Natural killer cell treated with Interleukin-12 subunit alpha and Interleukin-12 subunit beta and Interleukin-15 and Interleukin-18, amount 100 ng/mL, for 72 hours (primary cell): ENCODE data around the gene TEC. TPM values are rescaled to one million over a fixed set of nuclear protein-coding genes. Genes with fewer than 3 reads are reported as not detected.
"Not testable (repeated sequence)": the region's sequence is repeated elsewhere in the genome, so short reads cannot be mapped to it uniquely, and the experiment has no call there.

ENCODE experiments used
- ATAC-seq, 2 donors: fragments of 150-1000 bp; cut with Tn5 transposase in 1 of 2; sonication (Bioruptor Pico), chemical (Tn5 transposase) in 1 of 2; 2 replicates each; pipeline ENCODE4 v1.10.0; 2021
- DNase-seq: peaks from one replicate; pipeline ENCODE4 v3.0.0; 2022; ENCODE audit warnings: low spot score
- H3K27ac Mint-ChIP-seq, 2 donors: 1 replicate in 1 of 2; 2 replicates in 1 of 2; pipeline ENCODE4 v1.8.0; 2022; ENCODE audit warnings: mixed read lengths in 2 of 2, mild to moderate bottlenecking in 1 of 2, moderate library complexity in 1 of 2
- H3K27me3 Mint-ChIP-seq, 2 donors: 1 replicate in 1 of 2; 2 replicates in 1 of 2; pipeline ENCODE4 v1.8.0; 2022; ENCODE audit warnings: mixed read lengths in 2 of 2
- H3K36me3 Mint-ChIP-seq: one replicate; pipeline ENCODE4 v1.8.0; 2022; ENCODE audit warnings: mixed read lengths
- H3K4me1 Mint-ChIP-seq, 2 donors: 1 replicate in 1 of 2; 2 replicates in 1 of 2; pipeline ENCODE4 v1.8.0; 2022; ENCODE audit warnings: low read depth in 2 of 2, mixed read lengths in 2 of 2, mild to moderate bottlenecking in 1 of 2
- H3K4me3 Mint-ChIP-seq: one replicate; pipeline ENCODE4 v1.8.0; 2022; ENCODE audit warnings: mixed read lengths
- H3K9me3 Mint-ChIP-seq: 2 replicates; pipeline ENCODE4 v1.8.0; 2022; ENCODE audit warnings: mixed read lengths
- total RNA-seq, 2 donors: library from RNA; stranded (reverse); gene quantifications; one replicate each; pipeline ENCODE4 v1.2.3, GENCODE V29; 2022

The TEC gene
- total RNA-seq, 2 donors from 2014 or later: 2.0 to 3.1 TPM

GRCh38 chr4:48290146-48290772, 20.6 kb upstream of the TEC start:
- H3K9me3 Mint-ChIP-seq: no peaks in the 10 kb centered on the region
- H3K4me1 Mint-ChIP-seq: peaks cover 0 to 3% of the 10 kb centered on the region in 2 donors
- no peak overlapping the region for H3K4me3 Mint-ChIP-seq
- no peak for DNase-seq
- no peak for ATAC-seq
- H3K27ac Mint-ChIP-seq: peak overlapping the region in 1 of 2 donors; percentile 56
- H3K36me3 Mint-ChIP-seq: no peaks in the 10 kb centered on the region
- peaks cover under 1 to 2% of the 10 kb centered on the region in 2 donors for H3K27me3 Mint-ChIP-seq

- H3K4me1 Mint-ChIP-seq, H3K9me3 Mint-ChIP-seq, H3K27ac Mint-ChIP-seq, DNase-seq, H3K4me3 Mint-ChIP-seq, ATAC-seq: not testable (repeated sequence)
- H3K27me3 Mint-ChIP-seq: peaks cover 19 to 37% of the 10 kb centered on the region in 2 donors
- peaks cover 17% of the 10 kb centered on the region for H3K36me3 Mint-ChIP-seq
Observed at GRCh38 chr4:48286060-48286459, 16.4 kb upstream of the TEC start.

DNA sequence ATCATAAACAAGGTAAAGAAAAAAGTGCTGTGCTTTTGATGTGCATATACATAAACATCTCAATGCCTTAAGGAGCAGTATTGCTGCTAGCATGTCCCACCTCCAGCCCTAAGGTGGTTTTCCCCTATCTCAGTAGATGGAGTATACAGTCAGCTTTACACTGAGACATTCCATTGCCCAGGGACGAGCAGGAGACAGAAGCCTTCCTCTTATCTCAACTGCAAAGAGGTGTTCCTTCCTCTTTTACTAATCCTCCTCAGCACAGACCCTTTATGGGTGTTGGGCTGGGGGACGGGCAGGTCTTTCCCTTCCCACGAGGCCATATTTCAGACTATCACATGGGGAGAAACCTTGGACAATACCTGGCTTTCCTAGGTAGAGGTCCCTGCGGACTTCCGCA, 16.0 kb upstream of the TEC start:
- not testable (repeated sequence) for H3K4me3 Mint-ChIP-seq, H3K4me1 Mint-ChIP-seq, DNase-seq, H3K27ac Mint-ChIP-seq, H3K9me3 Mint-ChIP-seq, ATAC-seq
- Mint-ChIP-seq H3K27me3 (peaks cover 20 to 41% of the 10 kb centered on the region in 2 donors), H3K36me3 (peaks cover 18% of the 10 kb centered on the region)

- Mint-ChIP-seq H3K9me3 (no peaks in the 10 kb centered on the region), H3K4me1 (peaks cover 5 to 8% of the 10 kb centered on the region in 2 donors), H3K27me3 (peaks cover 0 to under 1% of the 10 kb centered on the region in 2 donors), H3K27ac (no peak overlapping the region), H3K4me3 (no peak overlapping the region), H3K36me3 (no peaks in the 10 kb centered on the region)
- no peak for DNase-seq
- no peak for ATAC-seq
Observed at GRCh38 chr4:48275686-48276085, 6.0 kb upstream of the TEC start.

GRCh38 chr4:48275247-48275646, 5.6 kb upstream of the TEC start:
- DNase-seq (no peak), ATAC-seq (no peak)
- H3K27ac Mint-ChIP-seq: no peak overlapping the region
- no peaks in the 10 kb centered on the region for H3K9me3 Mint-ChIP-seq
- H3K4me1 Mint-ChIP-seq: peaks cover 9 to 11% of the 10 kb centered on the region in 2 donors
- H3K27me3 Mint-ChIP-seq: no peaks in the 10 kb centered on the region
- H3K4me3 Mint-ChIP-seq: no peak overlapping the region
- no peaks in the 10 kb centered on the region for H3K36me3 Mint-ChIP-seq

GRCh38 chr4:48271626-48272025, 2.0 kb upstream of the TEC start:
- no peak overlapping the region for H3K4me3 Mint-ChIP-seq

GRCh38 chr4:48270951-48271473, 1.4 kb upstream of the TEC start:
- no peak for ATAC-seq
- Mint-ChIP-seq H3K36me3 (no peaks in the 10 kb centered on the region), H3K4me1 (peaks cover 17 to 22% of the 10 kb centered on the region in 2 donors), H3K4me3 (peak overlapping the region; percentile 90), H3K27ac (peak overlapping the region; percentile 80 to 89), H3K9me3 (no peaks in the 10 kb centered on the region), H3K27me3 (no peaks in the 10 kb centered on the region)
- no peak for DNase-seq

More at GRCh38 chr4:48271626-48272025, 2.0 kb upstream of the TEC start:
- Mint-ChIP-seq H3K27me3 (no peaks in the 10 kb centered on the region), H3K36me3 (no peaks in the 10 kb centered on the region), H3K27ac (no peak overlapping the region), H3K9me3 (no peaks in the 10 kb centered on the region), H3K4me1 (peaks cover 17 to 22% of the 10 kb centered on the region in 2 donors)
- ATAC-seq (no peak), DNase-seq (no peak)

- no peaks in the 10 kb centered on the region for H3K9me3 Mint-ChIP-seq
- H3K27ac Mint-ChIP-seq: peak overlapping the region; percentile 80 to 89
- H3K36me3 Mint-ChIP-seq: no peaks in the 10 kb centered on the region
- ATAC-seq (no peak), DNase-seq (no peak)
- peak overlapping the region; percentile 90 for H3K4me3 Mint-ChIP-seq
- H3K27me3 Mint-ChIP-seq: no peaks in the 10 kb centered on the region
- H3K4me1 Mint-ChIP-seq: peaks cover 17 to 22% of the 10 kb centered on the region in 2 donors
Observed at GRCh38 chr4:48270523-48270897, 872 bp upstream of the TEC start.

DNA sequence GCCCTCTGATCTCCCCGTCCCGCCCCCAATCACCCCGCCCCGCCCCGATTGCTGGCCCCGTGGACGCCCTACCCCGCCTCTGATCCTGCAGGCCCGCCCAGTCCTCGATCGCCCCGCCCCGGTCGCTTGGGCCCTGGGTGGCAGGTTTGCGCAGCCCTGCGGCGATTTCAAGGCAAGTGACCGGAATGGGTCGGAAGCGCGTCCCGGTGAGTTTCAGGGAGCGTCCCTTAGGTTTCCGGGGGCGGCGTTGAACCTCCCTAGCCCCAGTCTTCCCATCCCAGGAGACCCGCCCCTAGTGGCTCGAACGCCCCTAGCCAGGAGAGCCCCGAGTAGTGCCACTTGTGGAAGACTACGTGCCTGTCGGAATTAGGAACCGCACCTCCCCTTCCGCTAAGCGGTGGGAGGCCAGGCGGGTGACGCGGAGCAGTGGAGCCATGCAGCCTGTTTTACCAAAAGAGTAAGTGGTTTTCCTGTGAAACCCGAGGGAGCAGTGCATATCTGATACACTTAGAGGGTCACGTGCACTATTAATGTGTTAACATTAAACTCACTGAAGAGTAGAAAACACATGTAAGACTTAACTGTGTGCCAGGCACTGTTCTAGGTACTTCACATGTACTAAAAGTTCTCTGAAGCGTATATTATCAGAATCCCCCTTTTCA, 354 bp upstream of the TEC start:
- Mint-ChIP-seq H3K9me3 (no peaks in the 10 kb centered on the region), H3K36me3 (no peaks in the 10 kb centered on the region), H3K4me3 (peak overlapping the region; percentile 90), H3K27me3 (no peaks in the 10 kb centered on the region), H3K4me1 (peaks cover 14 to 22% of the 10 kb centered on the region in 2 donors), H3K27ac (peak overlapping the region; percentile 80 to 89)
- DNase-seq (peak; percentile 93), ATAC-seq (peak; percentile 97)

- DNase-seq (no peak), ATAC-seq (no peak)
- Mint-ChIP-seq H3K4me3 (peak overlapping the region; percentile 15), H3K9me3 (no peaks in the 10 kb centered on the region), H3K27ac (no peak overlapping the region), H3K4me1 (peaks cover 14 to 22% of the 10 kb centered on the region in 2 donors), H3K36me3 (no peaks in the 10 kb centered on the region), H3K27me3 (no peaks in the 10 kb centered on the region)
Observed at GRCh38 chr4:48267574-48267973, 2.1 kb downstream of the TEC start.

- H3K4me3 Mint-ChIP-seq: no peak overlapping the region
Observed at GRCh38 chr4:48266781-48267180, 2.9 kb downstream of the TEC start.

DNA sequence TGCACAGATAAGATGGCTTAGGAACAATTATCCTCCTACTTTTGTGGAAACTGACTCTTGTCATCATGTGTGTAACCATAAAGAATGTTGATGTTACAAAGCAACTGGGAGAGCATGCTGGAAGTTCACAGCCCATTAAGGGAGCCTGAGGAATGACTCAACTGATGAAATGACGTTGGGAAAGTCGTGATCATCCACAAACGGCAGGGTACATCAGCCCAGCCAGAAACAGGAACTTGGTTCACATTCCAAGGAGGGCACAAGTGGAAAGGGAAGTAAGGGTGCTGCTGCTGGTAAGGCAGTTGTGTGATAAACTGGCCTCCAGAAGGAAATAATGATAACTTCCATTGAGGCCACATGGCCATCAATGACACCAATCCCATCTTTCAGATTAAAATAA, 6.7 kb downstream of the TEC start:
- no peaks in the 10 kb centered on the region for H3K9me3 Mint-ChIP-seq
- H3K27me3 Mint-ChIP-seq: no peaks in the 10 kb centered on the region
- H3K36me3 Mint-ChIP-seq: no peaks in the 10 kb centered on the region
- ATAC-seq: no peak
- peaks cover 5 to 15% of the 10 kb centered on the region in 2 donors for H3K4me1 Mint-ChIP-seq
- no peak for DNase-seq
- no peak overlapping the region for H3K27ac Mint-ChIP-seq
- H3K4me3 Mint-ChIP-seq: no peak overlapping the region

More at GRCh38 chr4:48266781-48267180, 2.9 kb downstream of the TEC start:
- no peak for ATAC-seq
- DNase-seq: no peak
- Mint-ChIP-seq H3K36me3 (no peaks in the 10 kb centered on the region), H3K9me3 (no peaks in the 10 kb centered on the region), H3K27ac (no peak overlapping the region), H3K27me3 (no peaks in the 10 kb centered on the region), H3K4me1 (peaks cover 14 to 22% of the 10 kb centered on the region in 2 donors)

- Mint-ChIP-seq H3K9me3 (no peaks in the 10 kb centered on the region), H3K27ac (no peak overlapping the region), H3K36me3 (no peaks in the 10 kb centered on the region), H3K4me3 (no peak overlapping the region), H3K27me3 (no peaks in the 10 kb centered on the region), H3K4me1 (peaks cover 5 to 13% of the 10 kb centered on the region in 2 donors)
- ATAC-seq (no peak), DNase-seq (no peak)
Observed at GRCh38 chr4:48262484-48262883, 7.2 kb downstream of the TEC start.

- Mint-ChIP-seq H3K36me3 (no peaks in the 10 kb centered on the region), H3K4me3 (no peak overlapping the region), H3K27me3 (no peaks in the 10 kb centered on the region), H3K27ac (no peak overlapping the region), H3K9me3 (no peaks in the 10 kb centered on the region), H3K4me1 (peaks cover 5 to 11% of the 10 kb centered on the region in 2 donors)
- ATAC-seq (no peak), DNase-seq (no peak)
Observed at GRCh38 chr4:48261281-48261680, 8.4 kb downstream of the TEC start.
